Stimulated activated CD4-positive, alpha-beta T cell treated with anti-CD3 and anti-CD28 coated beads, Interleukin-15, amount 100 ng/mL, for 1 hour (primary cell): ENCODE results near the gene IFT172.

Experiments
- DNase-seq, 2 donors: peaks; one replicate each; pipeline ENCODE4 v3.0.0-alpha.2; 2020; ENCODE audit warnings: low read depth in 1 of 2, low spot score in 1 of 2

IFT172 gene

DNA sequence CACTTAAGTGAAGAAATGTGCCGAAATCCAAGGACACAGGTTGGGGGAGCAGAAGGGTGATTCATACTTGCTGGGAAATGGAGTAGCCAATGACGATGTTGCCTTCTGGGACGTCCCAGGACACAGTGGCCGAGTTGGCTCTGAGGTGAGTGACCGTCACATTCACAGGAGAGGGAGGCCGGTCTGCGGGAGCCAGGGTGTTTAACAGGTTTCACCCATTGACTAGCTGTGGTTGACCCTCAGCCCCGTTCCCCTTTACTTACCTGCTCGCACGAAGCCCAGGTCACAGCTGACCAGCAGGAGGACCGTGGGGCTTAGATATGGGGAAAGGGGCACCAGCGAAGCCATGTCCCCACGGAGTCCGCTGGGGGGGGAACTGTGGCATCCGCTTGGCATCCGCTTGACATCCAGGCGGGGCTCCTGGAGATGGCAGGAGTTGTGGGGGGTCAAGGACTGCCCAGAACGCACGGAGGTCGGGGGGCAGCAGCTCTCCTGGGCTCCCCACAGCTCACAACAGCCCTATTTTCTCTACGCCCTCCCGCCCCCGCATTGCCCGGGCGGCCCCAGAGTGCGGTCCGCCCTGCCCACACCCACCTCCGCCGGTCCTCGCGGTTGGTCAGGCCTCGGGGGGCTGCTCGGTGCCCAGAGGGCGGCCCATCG, 4.9 kb upstream of the IFT172 start:
- DNase-seq = no peak

DNA sequence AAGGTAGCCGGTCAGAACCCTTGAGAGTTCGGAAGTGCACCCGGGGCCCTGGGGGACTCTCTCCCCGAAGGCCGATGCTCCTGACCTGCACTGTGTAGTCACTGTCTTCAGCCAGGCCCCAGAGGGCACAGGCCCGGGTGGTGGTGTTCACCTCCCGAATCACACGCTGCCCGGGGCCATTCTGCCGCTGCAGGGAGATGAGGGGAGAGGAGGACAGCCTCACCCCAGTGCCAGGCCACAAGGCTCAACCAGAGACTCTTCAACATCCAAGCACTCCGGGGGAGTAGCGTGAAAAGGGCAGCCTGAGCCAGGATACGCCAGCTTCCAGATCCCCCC, 4.4 kb upstream of the IFT172 start:
- DNase-seq = no peak

DNA sequence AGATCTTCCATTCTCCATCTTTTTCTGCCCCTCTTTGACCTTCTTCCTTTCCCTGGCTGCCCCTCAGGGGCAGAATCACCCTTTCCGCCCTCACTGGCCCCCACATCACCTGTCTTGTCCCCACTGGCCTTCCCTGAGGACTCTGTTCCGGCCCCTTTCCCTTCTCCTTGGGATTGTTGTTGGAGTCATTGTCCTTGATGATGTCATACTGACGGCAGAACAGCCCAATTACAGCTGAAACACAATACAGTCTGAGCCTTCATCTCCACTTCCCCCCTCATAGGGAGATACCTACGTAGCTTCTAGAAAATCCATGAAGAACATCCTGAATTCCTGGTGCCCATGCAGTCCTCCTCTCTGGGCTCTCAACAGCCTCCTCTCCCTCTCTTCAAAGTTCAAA, 3.0 kb upstream of the IFT172 start:
- DNase-seq = no peak

DNA sequence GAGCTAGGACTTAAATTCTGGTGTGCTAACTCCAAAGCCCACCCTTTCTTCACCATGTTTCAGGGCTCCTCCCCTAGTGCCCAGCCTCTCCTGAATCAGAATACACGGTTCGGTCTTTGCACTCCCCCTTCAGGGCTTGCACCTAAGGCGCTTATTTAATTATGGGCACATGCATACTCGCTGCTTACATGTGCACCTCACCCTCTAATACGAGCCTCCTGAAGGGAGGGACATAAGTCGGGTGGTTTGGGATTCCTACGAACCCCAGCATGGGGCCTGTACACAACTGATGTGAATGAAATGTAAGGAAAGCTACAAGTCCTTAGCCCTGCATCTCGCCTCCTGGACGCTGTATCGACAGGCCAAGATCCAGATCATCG, 435 bp downstream of the IFT172 start:
- DNase-seq = no peak

DNA sequence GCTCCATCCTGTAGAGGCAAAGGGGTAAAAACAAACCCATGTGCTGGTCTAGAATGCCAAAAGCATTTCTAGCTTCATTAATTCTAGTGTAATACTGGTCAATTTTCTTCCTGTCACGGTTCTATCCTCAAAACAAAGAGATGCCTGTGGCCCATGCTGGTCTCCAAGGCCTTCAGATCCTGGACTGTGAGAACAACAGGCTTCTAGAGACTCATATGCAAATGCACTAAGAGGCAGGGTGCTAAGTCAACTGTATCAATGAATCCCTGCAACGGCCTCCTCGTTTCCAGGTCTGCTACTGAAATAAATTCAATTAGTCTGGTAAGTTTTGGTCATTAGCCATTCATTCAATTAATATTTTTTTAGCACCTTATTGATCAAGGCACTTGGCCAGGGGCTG, 4.0 kb downstream of the IFT172 start:
- no peak for DNase-seq

DNA sequence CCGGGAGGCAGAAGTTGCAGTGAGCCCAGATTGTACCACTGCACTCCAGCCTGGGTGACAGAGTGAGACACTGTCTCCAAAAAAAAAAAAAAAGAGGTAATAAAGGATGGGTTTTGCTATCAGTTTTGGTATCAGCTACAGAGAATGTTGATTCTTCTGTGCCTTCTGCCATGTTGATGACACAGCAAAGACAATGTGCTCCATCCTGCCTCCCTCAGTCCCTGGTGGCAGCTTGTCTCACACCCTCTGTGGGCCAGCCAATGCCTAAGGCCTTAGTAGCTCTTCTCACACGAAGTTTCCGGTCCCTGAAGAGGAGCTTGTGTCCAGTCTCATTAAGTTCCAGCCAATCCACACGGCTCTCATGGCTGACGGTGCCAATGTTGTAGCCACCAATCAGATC, 17.6 kb downstream of the IFT172 start:
- DNase-seq = no peak

DNA sequence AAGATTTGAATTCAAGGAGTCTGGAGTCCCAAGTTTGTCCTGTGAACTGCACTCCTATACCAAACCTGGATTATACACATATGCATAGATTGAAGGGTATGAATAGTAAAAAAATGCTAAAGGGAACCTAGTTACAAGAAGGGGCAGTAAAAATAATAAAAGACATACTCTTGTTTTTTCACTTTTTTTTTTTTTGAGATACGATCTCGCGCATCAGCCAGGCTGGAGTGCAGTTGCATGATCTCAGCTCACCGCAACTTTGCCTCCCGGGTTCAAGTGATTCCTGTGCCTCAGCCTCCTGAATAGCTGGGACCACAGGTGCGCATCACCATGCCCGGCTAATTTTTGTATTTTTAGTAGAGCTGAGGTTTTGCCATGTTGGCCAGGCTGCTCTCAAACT, 25.1 kb downstream of the IFT172 start:
- no peak for DNase-seq

DNA sequence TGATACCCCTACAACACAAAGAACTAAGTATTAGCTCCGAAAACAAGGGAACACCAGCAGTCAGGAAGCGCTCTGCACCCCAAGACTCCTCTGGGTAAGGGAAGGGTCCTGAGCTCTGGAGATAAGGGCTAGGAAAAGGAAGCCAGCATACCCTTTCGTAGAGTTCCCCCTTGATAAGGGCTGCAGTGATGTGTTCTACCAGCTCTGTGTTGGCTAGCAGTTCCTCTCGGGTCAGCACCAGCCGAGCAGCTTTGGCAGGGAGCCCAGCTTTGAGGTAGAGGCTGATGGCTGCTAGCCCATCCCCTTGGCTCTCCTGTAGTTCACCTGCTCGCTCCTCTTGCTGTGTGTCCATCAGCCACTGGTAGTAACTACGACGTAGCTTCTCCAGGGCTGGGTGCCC, 28.4 kb downstream of the IFT172 start:
- DNase-seq = no peak

DNA sequence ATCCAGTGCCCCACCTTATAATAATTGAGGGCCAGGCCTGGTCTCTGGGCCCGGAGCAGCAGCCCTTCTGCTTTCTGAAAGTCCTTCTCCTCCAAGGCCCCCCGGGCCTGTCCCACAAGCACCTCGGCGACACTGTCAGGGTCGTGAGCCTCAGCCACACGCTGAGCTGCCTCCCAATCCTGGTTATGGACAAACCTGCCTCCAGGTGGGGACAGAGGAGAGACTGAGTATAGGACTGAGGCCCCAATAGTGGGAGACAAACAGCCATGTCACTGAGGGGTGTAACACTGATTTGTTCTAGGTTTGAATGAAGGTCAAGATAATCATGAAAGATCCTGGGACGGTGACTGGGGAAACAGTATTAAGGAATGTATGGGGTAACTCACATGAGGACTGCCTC, 35.6 kb downstream of the IFT172 start:
- no peak for DNase-seq

DNA sequence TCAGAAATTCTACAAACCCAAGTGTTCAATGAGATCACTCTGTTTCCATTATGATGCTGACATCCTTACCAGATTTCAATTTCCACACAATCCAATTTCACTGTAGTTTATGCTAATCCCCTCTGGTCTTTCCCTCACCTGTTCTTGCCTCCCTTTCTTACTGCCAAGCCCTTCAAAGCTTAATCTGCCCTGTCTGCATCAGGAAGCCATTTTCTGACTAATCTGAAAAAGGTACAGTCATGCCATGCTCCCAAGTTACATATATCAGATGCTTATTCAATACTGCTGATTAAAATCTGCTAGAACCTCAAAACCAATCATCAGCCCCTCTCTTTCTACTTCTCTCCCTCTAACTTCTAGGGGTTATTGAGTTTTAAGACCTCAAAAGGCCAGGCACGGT, 38.4 kb downstream of the IFT172 start:
- DNase-seq = no peak

DNA sequence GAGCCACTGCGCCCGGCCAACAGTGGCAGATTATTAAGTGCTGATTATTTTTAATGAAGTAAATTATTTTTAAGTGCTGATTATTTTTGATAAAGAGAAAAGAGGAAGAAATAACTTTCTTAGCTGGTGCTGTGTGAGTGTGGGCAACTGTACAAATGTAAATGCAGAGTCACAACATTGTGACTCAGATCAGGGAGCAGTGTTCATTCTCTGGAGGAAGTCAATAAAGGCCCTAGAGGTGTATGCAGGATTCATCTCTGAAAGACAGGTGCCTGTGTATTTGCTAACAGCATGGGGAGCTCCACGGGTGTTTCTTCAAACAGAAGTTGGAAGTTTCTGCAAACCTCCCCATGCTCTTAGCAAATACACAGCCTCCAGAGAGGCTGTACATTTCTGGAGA, 41.2 kb downstream of the IFT172 start:
- no peak for DNase-seq

DNA sequence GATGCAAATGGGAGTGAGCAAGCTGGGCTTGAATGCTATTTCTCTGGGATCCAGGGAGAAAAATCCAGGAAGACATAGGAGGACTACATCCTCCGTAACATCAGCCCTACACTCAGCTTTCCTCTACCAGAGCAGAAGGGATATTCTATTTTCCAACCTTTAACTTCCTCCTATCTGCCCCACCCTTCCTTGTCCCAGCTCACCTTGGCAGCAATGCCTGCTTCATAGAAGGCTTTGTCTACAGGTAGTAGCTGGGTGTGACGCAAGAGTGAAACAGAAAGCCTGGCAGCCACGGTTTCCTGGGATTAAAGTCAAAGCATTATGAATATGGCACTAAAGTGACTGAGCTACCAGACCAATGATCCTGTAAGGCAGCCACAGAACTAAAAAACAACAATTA, 43.5 kb downstream of the IFT172 start:
- no peak for DNase-seq

DNA sequence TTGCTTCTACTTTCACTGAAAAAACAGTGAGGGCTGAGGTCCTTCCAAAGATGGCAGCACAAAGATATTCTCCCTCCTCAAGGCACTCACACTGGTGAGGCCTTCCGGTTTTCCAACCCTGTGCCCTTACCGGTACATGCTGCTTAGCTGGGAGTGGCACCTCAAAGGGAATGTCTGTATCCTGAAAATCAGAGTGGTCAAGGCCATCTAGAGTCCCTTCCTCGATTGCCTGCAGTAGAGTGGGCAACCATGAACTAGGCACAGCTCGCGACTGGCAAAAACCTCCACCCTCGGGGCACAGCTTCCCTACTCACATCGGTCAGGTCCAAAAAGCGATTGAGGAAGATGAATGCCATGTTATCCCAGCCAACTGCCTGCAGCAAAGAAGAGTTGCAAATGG, 43.9 kb downstream of the IFT172 start:
- no peak for DNase-seq

DNA sequence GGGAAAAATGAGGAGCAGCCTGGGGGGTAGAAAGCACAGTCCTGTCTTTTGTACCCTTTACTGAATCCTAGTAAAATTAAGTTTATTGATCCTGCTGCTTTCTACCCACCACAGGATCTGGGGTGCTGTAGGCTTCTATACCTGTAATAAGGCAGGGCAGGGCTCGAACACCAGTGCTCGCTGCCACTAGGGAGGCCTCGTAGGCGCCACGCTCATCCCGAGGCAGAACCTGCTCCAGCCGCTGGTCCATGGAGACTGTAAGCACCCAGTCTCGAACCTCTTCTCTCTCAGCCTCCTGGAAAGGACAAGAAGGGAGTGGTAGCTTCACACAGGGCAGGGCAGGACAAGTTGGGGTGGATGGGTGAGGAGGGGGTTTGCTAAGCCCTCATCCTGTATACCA, 44.4 kb downstream of the IFT172 start:
- DNase-seq = no peak

DNA sequence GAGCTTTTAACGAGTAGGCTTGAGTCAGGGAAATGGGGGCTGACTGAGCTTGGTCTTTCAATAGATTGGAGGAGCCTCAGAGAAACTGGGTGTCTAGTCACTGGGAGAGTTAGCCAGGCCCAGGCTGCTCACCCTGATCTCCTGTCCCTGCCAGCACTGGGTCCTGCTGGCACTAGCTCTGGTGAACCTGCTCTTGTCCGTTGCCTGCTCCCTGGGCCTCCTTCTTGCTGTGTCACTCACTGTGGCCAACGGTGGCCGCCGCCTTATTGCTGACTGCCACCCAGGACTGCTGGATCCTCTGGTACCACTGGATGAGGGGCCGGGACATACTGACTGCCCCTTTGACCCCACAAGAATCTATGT, 46.6 kb downstream of the IFT172 start:
- DNase-seq = no peak

DNA sequence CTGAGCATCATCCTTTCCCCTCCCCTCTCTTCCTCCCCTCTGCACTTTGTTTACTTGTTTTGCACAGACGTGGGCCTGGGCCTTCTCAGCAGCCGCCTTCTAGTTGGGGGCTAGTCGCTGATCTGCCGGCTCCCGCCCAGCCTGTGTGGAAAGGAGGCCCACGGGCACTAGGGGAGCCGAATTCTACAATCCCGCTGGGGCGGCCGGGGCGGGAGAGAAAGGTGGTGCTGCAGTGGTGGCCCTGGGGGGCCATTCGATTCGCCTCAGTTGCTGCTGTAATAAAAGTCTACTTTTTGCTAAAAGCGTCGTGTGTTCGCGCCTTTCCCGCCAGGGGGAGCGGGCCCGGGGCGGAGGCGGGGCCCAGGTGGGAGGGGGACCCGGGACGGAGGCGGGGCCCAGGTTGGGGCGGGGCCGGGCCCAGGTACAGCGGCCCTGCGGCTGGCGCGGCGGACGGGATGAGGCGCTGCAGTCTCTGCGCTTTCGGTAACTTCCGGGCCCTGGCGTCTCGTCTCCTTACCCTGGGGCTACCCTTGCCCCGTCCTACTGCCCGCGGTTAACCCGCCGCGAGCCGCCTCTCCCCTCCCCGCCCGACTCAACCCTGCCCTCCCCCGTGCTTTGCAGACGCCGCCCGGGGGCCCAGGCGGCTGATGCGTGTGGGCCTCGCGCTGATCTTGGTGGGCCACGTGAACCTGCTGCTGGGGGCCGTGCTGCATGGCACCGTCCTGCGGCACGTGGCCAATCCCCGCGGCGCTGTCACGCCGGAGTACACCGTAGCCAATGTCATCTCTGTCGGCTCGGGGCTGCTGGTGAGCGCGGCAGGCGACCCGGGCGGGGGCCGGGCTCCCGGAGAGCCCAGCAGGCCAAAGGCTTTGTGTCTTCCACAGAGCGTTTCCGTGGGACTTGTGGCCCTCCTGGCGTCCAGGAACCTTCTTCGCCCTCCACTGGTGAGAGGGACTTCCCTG, 47.3 kb downstream of the IFT172 start, which contains the start of gene KRTCAP3:
Gene KRTCAP3 (plus strand): TSS at position 424 of the 962 bp plus-strand sequence. CDS start 32 bp downstream, at position 456.
- DNase-seq = peak; percentile 23 to 40

DNA sequence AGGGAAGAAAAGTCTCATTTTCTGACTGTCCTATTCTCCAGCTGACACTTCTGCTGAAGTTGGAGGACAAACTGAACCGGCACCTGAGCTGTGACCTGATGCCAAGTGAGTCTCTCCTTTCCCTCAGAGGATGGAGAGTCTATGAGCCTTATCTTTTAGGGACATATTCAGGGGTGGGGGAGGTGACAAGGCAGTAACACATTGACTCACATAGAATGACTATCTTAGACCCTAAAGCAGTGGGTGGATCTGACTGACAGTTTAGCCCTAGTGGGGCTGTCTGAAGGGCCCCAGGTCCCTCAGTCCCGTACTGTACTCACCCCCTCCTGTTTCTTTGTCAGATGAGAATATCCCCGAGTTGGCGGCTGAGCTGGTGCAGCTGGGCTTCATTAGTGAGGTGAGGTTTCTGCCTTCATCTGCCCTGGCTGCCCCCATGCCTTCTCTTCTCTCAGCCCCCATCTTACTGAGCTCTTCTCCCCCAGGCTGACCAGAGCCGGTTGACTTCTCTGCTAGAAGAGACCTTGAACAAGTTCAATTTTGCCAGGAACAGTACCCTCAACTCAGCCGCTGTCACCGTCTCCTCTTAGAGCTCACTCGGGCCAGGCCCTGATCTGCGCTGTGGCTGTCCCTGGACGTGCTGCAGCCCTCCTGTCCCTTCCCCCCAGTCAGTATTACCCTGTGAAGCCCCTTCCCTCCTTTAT, 48.2 kb downstream of the IFT172 start:
- DNase-seq = no peak

DNA sequence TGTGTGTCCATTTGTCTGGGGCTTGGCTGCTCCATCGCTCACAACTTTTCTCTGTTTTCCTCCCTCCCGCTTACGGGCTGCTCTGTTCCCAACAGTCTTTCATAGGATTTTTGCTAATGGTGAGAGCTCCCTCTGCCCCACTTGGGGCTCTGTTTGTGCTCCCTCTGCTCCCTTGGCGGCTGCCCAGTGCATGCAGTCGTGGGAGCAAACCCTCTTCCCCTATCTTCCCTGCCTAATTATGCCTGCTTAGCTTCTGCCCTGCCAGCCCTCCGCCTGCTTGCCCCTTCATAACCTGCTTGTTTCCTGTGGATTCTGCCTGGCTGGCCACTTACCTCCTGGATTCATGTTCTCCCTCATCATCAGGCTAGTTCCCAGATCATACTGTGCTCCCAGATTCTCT, 53.9 kb downstream of the IFT172 start:
- DNase-seq = no peak

DNA sequence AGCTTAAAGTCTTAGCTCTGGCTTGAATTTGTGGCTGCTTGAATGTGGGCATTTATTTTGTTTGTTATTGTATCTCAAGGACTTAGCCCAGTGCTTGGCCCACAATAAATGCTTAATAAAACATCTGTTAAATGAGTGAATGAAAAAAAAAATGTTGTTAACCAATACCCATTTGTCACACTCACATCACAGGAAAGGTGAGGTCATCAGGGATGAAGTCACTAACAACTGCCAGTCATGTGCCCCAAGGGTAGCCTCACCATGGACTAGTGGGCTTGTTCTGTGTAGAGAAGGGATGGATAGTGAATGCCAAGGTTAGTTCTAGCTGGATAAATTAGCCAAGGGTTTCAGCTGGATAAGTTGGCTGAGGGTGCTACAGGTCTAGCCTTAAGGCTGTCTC, 58.1 kb downstream of the IFT172 start:
- DNase-seq = no peak

DNA sequence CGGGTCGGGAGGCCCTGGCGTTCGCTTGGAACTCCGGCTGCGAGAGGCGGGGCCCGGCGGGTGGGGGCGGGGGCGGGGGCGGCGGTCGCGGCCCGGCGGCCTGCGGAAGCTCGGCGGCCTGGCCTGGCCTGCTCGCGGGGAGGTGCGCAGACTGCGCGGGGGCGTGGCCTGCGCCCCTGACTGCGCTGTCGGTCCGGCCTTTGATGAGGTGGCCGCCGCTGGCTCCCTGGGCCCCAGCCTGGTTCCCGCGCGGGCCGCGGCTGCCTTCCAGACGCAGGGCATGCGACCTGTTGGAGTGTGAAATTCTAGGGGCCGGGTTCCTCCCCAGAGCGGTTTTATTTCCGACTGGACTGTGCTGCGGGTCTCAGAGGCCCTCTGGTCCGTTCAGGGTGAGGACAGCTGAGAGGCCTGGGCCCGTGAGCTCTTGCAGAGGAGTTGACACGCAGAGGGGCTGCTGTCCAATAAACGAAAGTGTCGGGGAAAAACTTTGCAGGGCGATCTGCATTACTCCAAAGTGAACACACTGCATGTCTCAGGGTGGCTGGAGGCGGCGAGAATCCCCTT, 60.5 kb downstream of the IFT172 start:
- DNase-seq = peak; percentile 37 to 46

DNA sequence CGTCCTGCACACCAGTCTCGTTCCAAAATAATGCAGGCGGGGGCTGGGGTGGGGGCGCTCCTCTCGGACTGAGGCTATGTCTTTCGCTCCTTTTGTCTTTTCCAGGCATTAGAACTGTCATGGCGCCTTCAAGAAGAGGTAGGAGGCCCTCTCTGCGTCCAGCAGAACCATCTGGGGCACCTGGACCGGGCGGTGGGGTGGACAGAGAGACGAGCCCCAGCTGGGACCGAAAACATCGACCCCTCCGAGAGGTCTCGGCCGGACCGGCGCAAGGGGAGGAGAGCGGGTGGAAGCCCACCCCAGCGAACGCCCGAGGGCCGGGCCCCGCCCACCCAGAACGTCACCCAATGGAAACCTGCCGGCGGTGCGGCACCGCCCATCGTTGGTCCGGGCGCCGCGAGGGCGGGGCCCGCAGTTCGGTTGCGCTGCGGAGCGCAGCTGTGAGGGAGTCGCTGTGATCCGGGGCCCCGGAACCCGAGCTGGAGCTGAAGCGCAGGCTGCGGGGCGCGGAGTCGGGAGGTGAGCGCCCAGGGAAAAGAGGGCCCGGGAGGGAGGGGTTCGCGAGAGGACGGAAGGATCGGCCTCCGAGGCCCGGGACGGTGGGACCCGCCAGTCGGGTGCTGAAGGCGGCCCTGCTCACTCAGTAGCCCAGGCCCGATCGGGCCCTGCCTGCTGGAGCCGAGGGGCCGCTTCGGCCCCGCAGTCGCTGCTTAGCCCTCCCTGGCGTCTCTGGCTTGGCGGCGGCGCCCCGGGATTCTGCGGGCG, 61.1 kb downstream of the IFT172 start, which contains the start of gene NRBP1:
Gene NRBP1 (plus strand): TSS at position 419 of the 765 bp plus-strand sequence. CDS start 4,643 bp downstream, outside the sequence.
- peak; percentile 84 to 88 for DNase-seq
